Uterus (tissue), 4 donors: ENCODE data around the gene FNIP2. TPM values are rescaled to one million over a fixed set of nuclear protein-coding genes. Genes with fewer than 3 reads are reported as not detected.

ENCODE experiments used
- DNase-seq, 2 donors: peaks; one replicate each; pipeline ENCODE4 v3.0.0-alpha.2; 2019 to 2020
- H3K27ac ChIP-seq, 2 donors: fragments of 200-600 bp; sonication (generic); 1 replicate in 1 of 2; 2 replicates in 1 of 2; pipeline ENCODE4 v1.5.1; 2016 to 2018
- H3K27me3 ChIP-seq, 2 donors: fragments of 200-600 bp; sonication (generic); one replicate each; pipeline ENCODE4 v1.5.1; 2018 to 2019; ENCODE audit warnings: control low read depth in 1 of 2
- H3K36me3 ChIP-seq, 2 donors: fragments of 200-600 bp; sonication (generic); one replicate each; pipeline ENCODE4 v1.5.1; 2019; ENCODE audit warnings: control low read depth in 1 of 2
- H3K4me1 ChIP-seq, 2 donors: fragments of 200-600 bp; sonication (generic); one replicate each; pipeline ENCODE4 v1.5.1; 2018 to 2019; ENCODE audit warnings: control low read depth in 1 of 2
- H3K4me3 ChIP-seq, 2 donors: fragments of 200-600 bp; sonication (generic); 1 replicate in 1 of 2; 2 replicates in 1 of 2; pipeline ENCODE4 v1.5.1; 2018 to 2019; ENCODE audit warnings: mild to moderate bottlenecking in 1 of 2
- H3K9me3 ChIP-seq, 2 donors: fragments of 200-600 bp; sonication (generic); one replicate each; pipeline ENCODE4 v1.5.1; 2019; ENCODE audit warnings: control low read depth in 1 of 2
- CTCF ChIP-seq, 4 experiments: fragments of 200-600 bp in 2 of 4; fragments of 450-650 bp in 2 of 4; sonication (generic) in 2 of 4; IDR thresholded peaks; one replicate each; pipeline ENCODE4 v1.5.1; 2016 to 2019; ENCODE audit warnings: antibody characterized with exemption in 4 of 4, mild to moderate bottlenecking in 2 of 4, moderate library complexity in 1 of 4
- POLR2A ChIP-seq, 2 donors: fragments of 450-650 bp; IDR thresholded peaks; one replicate each; pipeline ENCODE4 v1.6.1; 2016; ENCODE audit warnings: antibody characterized with exemption in 2 of 2, mild to moderate bottlenecking in 1 of 2, moderate library complexity in 1 of 2
- intact Hi-C: fragments of 100-400 bp; cut with DNase I; formaldehyde crosslinking; loops from one replicate; pipeline ENCODE4 v1.15.1; 2023; ENCODE audit warnings: low total_unique reads
- total RNA-seq, 4 donors: library from RNA; depleted of rRNA in 3 of 4; stranded (reverse); fragments of >200 nt in 3 of 4; gene quantifications; one replicate each; pipeline versions ENCODE4 v1.1.0 to v1.2.4, GENCODE V29; 2014 to 2023
- donor health status: DM: yes; HTN: yes; CAD: no.

The FNIP2 gene
- total RNA-seq, 4 donors from 2014 or later: 8.5 to 61.9 (median 29.6) TPM

- H3K4me1 ChIP-seq: peaks cover 5 to 13% of the 10 kb centered on the region in 2 donors
- no peak overlapping the region for H3K4me3 ChIP-seq
- intact Hi-C loops: no loop called here
- no peaks in the 10 kb centered on the region for H3K27me3 ChIP-seq
- no peak for TF ChIP-seq POLR2A (IDR thresholded peaks at IDR 0.05)
- DNase-seq: peak; percentile 69 to 76
- H3K9me3 ChIP-seq: no peaks in the 10 kb centered on the region
- peak overlapping the region; percentile 62 to 78 for H3K27ac ChIP-seq
- H3K36me3 ChIP-seq: no peaks in the 10 kb centered on the region
Observed at GRCh38 chr4:158810487-158811215, 41.8 kb downstream of the FNIP2 start.

- H3K27me3 ChIP-seq: no peaks in the 10 kb centered on the region
- no peak for TF ChIP-seq POLR2A (IDR thresholded peaks at IDR 0.05)
- no peak for TF ChIP-seq CTCF (IDR thresholded peaks at IDR 0.05)
- no peak for DNase-seq
- peak overlapping the region; percentile 62 to 78 for H3K27ac ChIP-seq
- no peaks in the 10 kb centered on the region for H3K9me3 ChIP-seq
- H3K4me1 ChIP-seq: peaks cover 5 to 13% of the 10 kb centered on the region in 2 donors
- intact Hi-C loops: no loop called here
- no peak overlapping the region for H3K4me3 ChIP-seq
- H3K36me3 ChIP-seq: no peaks in the 10 kb centered on the region
Observed at GRCh38 chr4:158811216-158811540, 42.4 kb downstream of the FNIP2 start.

GRCh38 chr4:158811704-158812103 is 42.9 kb downstream of the FNIP2 start:
- intact Hi-C loops: no loop called here
- Histone ChIP-seq H3K36me3 (no peaks in the 10 kb centered on the region), H3K4me3 (no peak overlapping the region), H3K27ac (peak overlapping the region; percentile 62 to 78), H3K27me3 (no peaks in the 10 kb centered on the region), H3K9me3 (no peaks in the 10 kb centered on the region), H3K4me1 (peaks cover 5 to 13% of the 10 kb centered on the region in 2 donors)
- no peak for DNase-seq
- TF ChIP-seq POLR2A (IDR thresholded peaks at IDR 0.05) (no peak), CTCF (IDR thresholded peaks at IDR 0.05) (no peak)

GRCh38 chr4:158812133-158812532 is 43.3 kb downstream of the FNIP2 start:
- Histone ChIP-seq H3K27me3 (no peaks in the 10 kb centered on the region), H3K36me3 (no peaks in the 10 kb centered on the region), H3K4me1 (peaks cover 5 to 13% of the 10 kb centered on the region in 2 donors), H3K27ac (peak overlapping the region; percentile 62 to 78), H3K9me3 (no peaks in the 10 kb centered on the region), H3K4me3 (no peak overlapping the region)
- TF ChIP-seq POLR2A (IDR thresholded peaks at IDR 0.05) (no peak), CTCF (IDR thresholded peaks at IDR 0.05) (no peak)
- DNase-seq: no peak
- intact Hi-C loops: no loop called here

- H3K9me3 ChIP-seq: no peaks in the 10 kb centered on the region
- H3K27ac ChIP-seq: peak overlapping the region in 1 of 2 donors; percentile 78
- TF ChIP-seq CTCF (IDR thresholded peaks at IDR 0.05) (no peak), POLR2A (IDR thresholded peaks at IDR 0.05) (no peak)
- no peak overlapping the region for H3K4me3 ChIP-seq
- DNase-seq: no peak
- H3K27me3 ChIP-seq: no peaks in the 10 kb centered on the region
- H3K36me3 ChIP-seq: no peaks in the 10 kb centered on the region
- intact Hi-C loops: no loop called here
- peaks cover 5 to 13% of the 10 kb centered on the region in 2 donors for H3K4me1 ChIP-seq
Observed at GRCh38 chr4:158812543-158812942, 43.7 kb downstream of the FNIP2 start.
